H9 (cell line): ENCODE measurements around the gene CABS1. TPM values are rescaled to one million over a fixed set of nuclear protein-coding genes. Genes with fewer than 3 reads are reported as not detected.
A peak's percentile ranks its signal among the peaks of the same experiment; 100 is the strongest.

Experiments
- DNase-seq: peaks from one replicate; pipeline ENCODE4 v3.0.0-alpha.2; 2017
- H2AFZ ChIP-seq: one replicate; pipeline ENCODE4 v1.6.1; 2013; ENCODE audit warnings: mild to moderate bottlenecking, low read length, control low read depth, moderate library complexity
- H2AK5ac ChIP-seq: 2 replicates; pipeline ENCODE4 v1.6.1; 2013; ENCODE audit warnings: low read length, control low read depth, mixed read lengths; ENCODE audit not compliant: insufficient read length
- H2BK120ac ChIP-seq: one replicate; pipeline ENCODE4 v1.6.1; 2013; ENCODE audit warnings: low read depth, mild to moderate bottlenecking, low read length, control low read depth, inconsistent platforms; ENCODE audit not compliant: poor library complexity, severe bottlenecking
- H2BK12ac ChIP-seq: 2 replicates; pipeline ENCODE4 v1.6.1; 2013; ENCODE audit warnings: low read length, control low read depth, mixed read lengths, low read depth; ENCODE audit not compliant: insufficient read length
- H2BK15ac ChIP-seq: 2 replicates; pipeline ENCODE4 v1.6.1; 2013; ENCODE audit warnings: low read depth, low read length, control low read depth
- H2BK20ac ChIP-seq: one replicate; pipeline ENCODE4 v1.6.1; 2013; ENCODE audit warnings: low read depth, mild to moderate bottlenecking, low read length, control low read depth, inconsistent platforms; ENCODE audit not compliant: poor library complexity, severe bottlenecking
- H2BK5ac ChIP-seq: 2 replicates; pipeline ENCODE4 v1.6.1; 2013; ENCODE audit warnings: low read length, control low read depth, mixed read lengths; ENCODE audit not compliant: insufficient read length
- H3K14ac ChIP-seq: 2 replicates; pipeline ENCODE4 v1.6.1; 2013; ENCODE audit warnings: low read length, control low read depth; ENCODE audit not compliant: insufficient read depth
- H3K18ac ChIP-seq: 2 replicates; pipeline ENCODE4 v1.6.1; 2013; ENCODE audit warnings: low read depth, mild to moderate bottlenecking, mixed read lengths, low read length, control low read depth; ENCODE audit not compliant: insufficient read length
- H3K23ac ChIP-seq: 2 replicates; pipeline ENCODE4 v1.6.1; 2013; ENCODE audit warnings: low read length, control low read depth, mixed read lengths, low read depth; ENCODE audit not compliant: insufficient read length
- H3K23me2 ChIP-seq: 2 replicates; pipeline ENCODE4 v1.6.1; 2013; ENCODE audit warnings: low read depth, mild to moderate bottlenecking, mixed read lengths, low read length, control low read depth; ENCODE audit not compliant: insufficient read length, poor library complexity, severe bottlenecking
- H3K27ac ChIP-seq: 2 replicates; pipeline ENCODE4 v1.5.1; 2013; ENCODE audit warnings: low read length, control low read depth, mixed read lengths, low read depth; ENCODE audit not compliant: insufficient read length
- H3K27me3 ChIP-seq: 2 replicates; pipeline ENCODE4 v1.6.1; 2013; ENCODE audit warnings: low read length, control low read depth, inconsistent platforms; ENCODE audit not compliant: insufficient read depth
- H3K4ac ChIP-seq: 2 replicates; pipeline ENCODE4 v1.6.1; 2013; ENCODE audit warnings: low read depth, mild to moderate bottlenecking, control low read depth, inconsistent platforms, low read length, moderate library complexity
- H3K4me1 ChIP-seq: 2 replicates; pipeline ENCODE4 v1.6.1; 2013; ENCODE audit warnings: low read length, control low read depth, inconsistent platforms; ENCODE audit not compliant: insufficient read depth
- H3K4me2 ChIP-seq: 2 replicates; pipeline ENCODE4 v1.6.1; 2013; ENCODE audit warnings: low read length, control low read depth, mixed read lengths; ENCODE audit not compliant: insufficient read length, insufficient read depth
- H3K56ac ChIP-seq: 2 replicates; pipeline ENCODE4 v1.6.1; 2013; ENCODE audit warnings: low read depth, mild to moderate bottlenecking, mixed read lengths, low read length, control low read depth; ENCODE audit not compliant: insufficient read length
- H3K79me1 ChIP-seq: 2 replicates; pipeline ENCODE4 v1.6.1; 2013; ENCODE audit warnings: low read depth, mild to moderate bottlenecking, moderate library complexity, low read length, control low read depth, inconsistent platforms; ENCODE audit not compliant: insufficient read depth, poor library complexity, severe bottlenecking
- H3K79me2 ChIP-seq: 2 replicates; pipeline ENCODE4 v1.6.1; 2013; ENCODE audit warnings: low read length, control low read depth, inconsistent platforms; ENCODE audit not compliant: insufficient read depth
- H3K9ac ChIP-seq: 2 replicates; pipeline ENCODE4 v1.6.1; 2013; ENCODE audit warnings: low read length, control low read depth, mixed read lengths; ENCODE audit not compliant: insufficient read length; ENCODE audit errors: extremely low read depth
- H3K9me3 ChIP-seq: one replicate; pipeline ENCODE4 v1.6.1; 2013; ENCODE audit warnings: low read depth, low read length, inconsistent platforms; ENCODE audit not compliant: control insufficient read depth
- H3T11ph ChIP-seq: one replicate; pipeline ENCODE4 v1.6.1; 2013; ENCODE audit warnings: mild to moderate bottlenecking, low read length, control low read depth, inconsistent platforms
- H4K20me1 ChIP-seq: one replicate; pipeline ENCODE4 v1.6.1; 2013; ENCODE audit not compliant: control insufficient read depth, insufficient read length, insufficient read depth
- H4K5ac ChIP-seq: 2 replicates; pipeline ENCODE4 v1.6.1; 2013; ENCODE audit warnings: low read depth, mild to moderate bottlenecking, mixed read lengths, low read length, control low read depth; ENCODE audit not compliant: insufficient read length
- H4K8ac ChIP-seq: replicated peaks from 2 replicates; pipeline ENCODE4 v1.6.1; 2013; ENCODE audit warnings: low read length, control low read depth, mixed read lengths, low read depth; ENCODE audit not compliant: insufficient read length
- H4K91ac ChIP-seq: 2 replicates; pipeline ENCODE4 v1.6.1; 2013; ENCODE audit warnings: low read depth, mild to moderate bottlenecking, moderate library complexity, mixed read lengths, low read length, control low read depth; ENCODE audit not compliant: insufficient read length
- H3K27ac Mint-ChIP-seq, 3 experiments: 2 replicates in 2 of 3; 3 replicates in 1 of 3; pipeline ENCODE4 v1.8.0; 2020 to 2021; ENCODE audit warnings: mixed read lengths in 3 of 3, mild to moderate bottlenecking in 1 of 3, moderate library complexity in 1 of 3
- H3K27me3 Mint-ChIP-seq: 2 replicates; pipeline ENCODE4 v1.8.0; 2021; ENCODE audit warnings: low read depth, mild to moderate bottlenecking, moderate library complexity, mixed read lengths
- H3K36me3 Mint-ChIP-seq, 3 experiments: 2 replicates in 2 of 3; 3 replicates in 1 of 3; pipeline ENCODE4 v1.8.0; 2020 to 2021; ENCODE audit warnings: low read depth in 3 of 3, mixed read lengths in 3 of 3; ENCODE audit not compliant: insufficient read depth in 1 of 3
- H3K4me1 Mint-ChIP-seq, 2 experiments: 2 replicates each; pipeline ENCODE4 v1.8.0; 2020; ENCODE audit warnings: mixed read lengths in 2 of 2
- H3K4me3 Mint-ChIP-seq, 2 experiments: 2 replicates in 1 of 2; 3 replicates in 1 of 2; pipeline ENCODE4 v1.8.0; 2020 to 2021; ENCODE audit warnings: mild to moderate bottlenecking in 2 of 2, mixed read lengths in 2 of 2, moderate library complexity in 1 of 2
- H3K9me3 Mint-ChIP-seq, 2 experiments: 2 replicates in 1 of 2; 3 replicates in 1 of 2; pipeline ENCODE4 v1.8.0; 2020; ENCODE audit warnings: mild to moderate bottlenecking in 2 of 2, mixed read lengths in 2 of 2, moderate library complexity in 1 of 2
- total RNA-seq: library from RNA; stranded (reverse); gene quantifications from 2 replicates; pipeline ENCODE4 v1.2.1, GENCODE V29; 2021
- TF ChIP-seq, protein P1 (sequence below): fragments of 200-600 bp; sonication (generic); conservative IDR thresholded peaks from 3 replicates; pipeline ENCODE4 v1.8.0; 2021; ENCODE audit warnings: antibody characterized with exemption, mild to moderate bottlenecking

CABS1 gene
- total RNA-seq, 1 experiment from 2014 or later, result 0.15 TPM

DNA sequence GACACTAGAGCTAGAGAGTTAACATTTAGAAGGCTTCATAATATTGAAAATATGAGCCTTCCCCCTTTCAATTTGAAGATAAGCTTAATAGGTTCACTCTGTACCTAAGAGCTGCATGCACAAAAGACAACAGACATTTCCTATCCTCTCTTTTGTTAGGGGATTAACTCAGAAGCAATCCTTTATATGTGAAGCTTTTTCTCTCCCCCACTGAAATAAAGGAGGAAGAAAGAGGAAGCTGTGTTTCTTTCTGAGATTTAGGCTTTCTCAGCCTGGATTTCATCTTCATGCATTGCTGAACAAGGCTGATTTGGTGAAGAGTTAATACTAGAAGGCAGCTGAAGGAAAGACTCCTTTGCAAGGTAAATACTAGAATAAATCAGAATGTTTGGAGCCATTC lies 21.0 kb upstream of the CABS1 start:
- Histone ChIP-seq H2BK12ac (no peak overlapping the region), H3K4ac (no peak overlapping the region), H4K5ac (no peak overlapping the region), H4K8ac (no peak overlapping the region), H3K27me3 (no peaks in the 10 kb centered on the region), H2AK5ac (no peak overlapping the region), H2BK20ac (no peak overlapping the region), H2BK120ac (no peak overlapping the region), H3K14ac (no peak overlapping the region), H3K4me2 (no peak overlapping the region), H3K9me3 (no peaks in the 10 kb centered on the region), H4K91ac (no peak overlapping the region), H3K56ac (no peak overlapping the region), H3K79me2 (no peaks in the 10 kb centered on the region), H3K4me1 (no peaks in the 10 kb centered on the region), H3K79me1 (no peaks in the 10 kb centered on the region), H2BK5ac (no peak overlapping the region), H3K27ac (no peak overlapping the region), H3K23ac (no peak overlapping the region), H3T11ph (no peak overlapping the region), H2AFZ (peak overlapping the region; percentile 91), H3K23me2 (no peaks in the 10 kb centered on the region), H3K18ac (no peak overlapping the region), H4K20me1 (no peaks in the 10 kb centered on the region), H3K9ac (no peak overlapping the region), H2BK15ac (no peak overlapping the region)
- DNase-seq, result no peak
- TF ChIP-seq, protein P1, sequence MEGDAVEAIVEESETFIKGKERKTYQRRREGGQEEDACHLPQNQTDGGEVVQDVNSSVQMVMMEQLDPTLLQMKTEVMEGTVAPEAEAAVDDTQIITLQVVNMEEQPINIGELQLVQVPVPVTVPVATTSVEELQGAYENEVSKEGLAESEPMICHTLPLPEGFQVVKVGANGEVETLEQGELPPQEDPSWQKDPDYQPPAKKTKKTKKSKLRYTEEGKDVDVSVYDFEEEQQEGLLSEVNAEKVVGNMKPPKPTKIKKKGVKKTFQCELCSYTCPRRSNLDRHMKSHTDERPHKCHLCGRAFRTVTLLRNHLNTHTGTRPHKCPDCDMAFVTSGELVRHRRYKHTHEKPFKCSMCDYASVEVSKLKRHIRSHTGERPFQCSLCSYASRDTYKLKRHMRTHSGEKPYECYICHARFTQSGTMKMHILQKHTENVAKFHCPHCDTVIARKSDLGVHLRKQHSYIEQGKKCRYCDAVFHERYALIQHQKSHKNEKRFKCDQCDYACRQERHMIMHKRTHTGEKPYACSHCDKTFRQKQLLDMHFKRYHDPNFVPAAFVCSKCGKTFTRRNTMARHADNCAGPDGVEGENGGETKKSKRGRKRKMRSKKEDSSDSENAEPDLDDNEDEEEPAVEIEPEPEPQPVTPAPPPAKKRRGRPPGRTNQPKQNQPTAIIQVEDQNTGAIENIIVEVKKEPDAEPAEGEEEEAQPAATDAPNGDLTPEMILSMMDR, result no peak
- H3K36me3 Mint-ChIP-seq, result no peaks in the 10 kb centered on the region
- no peak overlapping the region for H3K4me3 Mint-ChIP-seq
- no peaks in the 10 kb centered on the region for H3K27me3 Mint-ChIP-seq
- peaks cover 10 to 23% of the 10 kb centered on the region in 2 experiments for H3K4me1 Mint-ChIP-seq
- peak overlapping the region; percentile 37 to 97 (median 93); a peak in 5 of 7 replicates for H3K27ac Mint-ChIP-seq
- no peaks in the 10 kb centered on the region for H3K9me3 Mint-ChIP-seq
